ENCODE measurements around the gene SLC18A3.

The SLC18A3 gene

DNA sequence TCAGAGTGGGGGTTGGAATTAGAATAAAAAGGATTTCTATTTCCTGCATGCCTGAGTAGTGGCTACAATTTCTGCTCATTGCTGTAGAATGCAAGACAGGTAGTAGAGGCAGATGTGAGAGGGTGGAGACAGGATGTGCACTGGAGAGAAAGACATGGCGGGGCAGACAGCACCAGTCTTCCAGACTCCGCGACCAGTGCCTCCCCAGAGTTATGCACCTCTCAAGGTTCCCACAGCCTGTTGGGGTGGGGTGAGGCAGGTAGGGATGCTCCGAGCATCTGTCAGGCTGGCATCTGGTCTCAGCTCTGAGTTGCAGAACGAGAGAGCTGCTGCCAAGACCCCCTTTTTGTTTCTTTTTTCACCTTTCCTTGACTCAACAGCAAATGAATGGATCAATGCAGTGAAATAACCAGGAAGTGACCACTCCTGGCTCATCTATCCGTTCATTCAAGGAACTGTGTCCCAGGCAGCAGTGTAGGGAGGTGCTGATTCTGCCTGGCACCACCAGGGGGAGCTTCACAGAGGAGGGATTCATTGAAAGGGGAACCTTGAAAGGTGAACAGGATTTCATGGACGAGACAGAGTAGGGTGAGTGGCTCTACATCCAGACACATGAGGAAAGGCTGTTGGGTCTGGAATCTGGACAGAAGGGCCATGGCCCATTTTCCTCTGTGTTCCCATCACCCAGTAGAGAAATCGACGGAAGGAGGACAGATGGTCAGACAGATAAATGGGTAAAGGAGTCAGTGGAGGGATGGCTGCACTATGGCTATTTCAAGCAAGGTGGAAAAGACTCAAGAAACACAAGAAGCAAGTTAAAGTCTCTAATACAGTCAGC lies 17.2 kb upstream of the SLC18A3 start:
- Mint-ChIP-seq H3K27me3 (ENCODE audit: low read depth) (peaks cover 11% of the 10 kb centered on the region), H3K4me3 (no peak overlapping the region), H3K9me3 (no peaks in the 10 kb centered on the region), H3K36me3 (ENCODE audit: low read depth) (no peaks in the 10 kb centered on the region), H3K27ac (no peak overlapping the region), H3K4me1 (ENCODE audit: low read depth) (peaks cover 3% of the 10 kb centered on the region)

- H3K27me3 Mint-ChIP-seq (ENCODE audit: low read depth): peaks cover 11% of the 10 kb centered on the region
- H3K4me3 Mint-ChIP-seq: no peak overlapping the region
- H3K36me3 Mint-ChIP-seq (ENCODE audit: low read depth): no peaks in the 10 kb centered on the region
- H3K27ac Mint-ChIP-seq: no peak overlapping the region
- H3K9me3 Mint-ChIP-seq: no peaks in the 10 kb centered on the region
- peaks cover 3% of the 10 kb centered on the region for H3K4me1 Mint-ChIP-seq (ENCODE audit: low read depth)
Measured at GRCh38 chr10:49593564-49593875, 16.6 kb upstream of the SLC18A3 start.

DNA sequence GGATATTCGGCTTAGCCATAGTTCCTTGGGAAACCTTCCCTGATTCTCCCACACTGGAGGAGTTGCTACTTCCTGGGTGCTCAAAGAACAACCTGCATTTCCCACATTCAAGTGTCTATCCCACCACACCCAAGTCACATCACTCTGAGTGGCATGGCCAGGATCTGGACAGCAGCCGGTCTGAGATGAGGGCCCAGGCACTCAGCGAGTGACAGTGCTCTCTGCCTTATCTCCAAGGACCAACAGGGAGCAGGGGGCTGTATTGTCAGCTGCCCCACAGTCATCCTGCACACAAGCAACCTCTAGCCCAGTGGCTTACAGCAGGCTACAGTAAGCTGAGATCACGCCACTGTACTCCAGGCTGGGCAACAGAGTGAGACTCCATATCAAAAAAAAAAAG lies 16.1 kb upstream of the SLC18A3 start:
- H3K4me3 Mint-ChIP-seq: no peak overlapping the region
- H3K4me1 Mint-ChIP-seq (ENCODE audit: low read depth): peaks cover 3% of the 10 kb centered on the region
- no peaks in the 10 kb centered on the region for H3K36me3 Mint-ChIP-seq (ENCODE audit: low read depth)
- peaks cover 11% of the 10 kb centered on the region for H3K27me3 Mint-ChIP-seq (ENCODE audit: low read depth)
- no peak overlapping the region for H3K27ac Mint-ChIP-seq
- no peaks in the 10 kb centered on the region for H3K9me3 Mint-ChIP-seq

GRCh38 chr10:49594594-49594993 lies 15.5 kb upstream of the SLC18A3 start:
- Mint-ChIP-seq H3K27ac (no peak overlapping the region), H3K9me3 (no peaks in the 10 kb centered on the region), H3K4me3 (no peak overlapping the region), H3K36me3 (ENCODE audit: low read depth) (no peaks in the 10 kb centered on the region), H3K27me3 (ENCODE audit: low read depth) (peaks cover 11% of the 10 kb centered on the region), H3K4me1 (ENCODE audit: low read depth) (peaks cover 3% of the 10 kb centered on the region)

DNA sequence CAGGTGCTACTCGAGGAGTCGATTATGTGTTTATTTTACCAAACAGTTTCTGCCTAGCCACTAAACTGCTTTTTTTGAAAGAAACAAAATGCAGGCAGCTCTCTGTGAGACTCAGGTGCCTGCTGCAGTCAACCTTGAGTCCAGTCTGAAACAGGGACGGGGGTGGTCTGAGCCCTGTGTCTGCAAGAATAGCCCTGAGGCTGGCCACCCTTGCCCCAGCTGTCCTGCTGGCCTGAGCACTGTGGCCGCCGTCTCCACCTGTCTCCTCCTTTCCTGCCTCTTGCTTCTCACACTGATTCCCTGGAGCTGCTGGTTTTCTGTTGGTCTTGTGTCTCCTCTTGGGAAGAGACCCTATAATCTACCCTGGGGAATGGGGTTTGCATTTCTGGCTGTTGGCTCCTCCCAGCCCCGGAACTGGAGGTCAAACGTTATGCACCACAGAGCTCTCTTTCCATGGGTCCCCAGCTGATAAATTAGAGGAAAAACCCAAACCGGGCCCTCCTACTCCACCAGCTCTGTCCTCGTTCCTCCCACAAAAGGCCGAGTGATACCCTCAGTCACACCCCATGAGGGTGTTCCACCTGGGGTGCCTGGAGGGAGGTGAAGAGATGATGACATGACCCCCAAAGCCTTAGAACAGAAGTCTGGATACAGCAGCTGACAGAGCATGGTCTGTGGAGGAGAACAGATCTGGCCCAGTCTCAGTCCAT lies 15.0 kb upstream of the SLC18A3 start:
- no peak overlapping the region for H3K4me3 Mint-ChIP-seq
- no peaks in the 10 kb centered on the region for H3K36me3 Mint-ChIP-seq (ENCODE audit: low read depth)
- peaks cover 11% of the 10 kb centered on the region for H3K27me3 Mint-ChIP-seq (ENCODE audit: low read depth)
- H3K27ac Mint-ChIP-seq: no peak overlapping the region
- H3K9me3 Mint-ChIP-seq: no peaks in the 10 kb centered on the region
- H3K4me1 Mint-ChIP-seq (ENCODE audit: low read depth): peaks cover 3% of the 10 kb centered on the region

DNA sequence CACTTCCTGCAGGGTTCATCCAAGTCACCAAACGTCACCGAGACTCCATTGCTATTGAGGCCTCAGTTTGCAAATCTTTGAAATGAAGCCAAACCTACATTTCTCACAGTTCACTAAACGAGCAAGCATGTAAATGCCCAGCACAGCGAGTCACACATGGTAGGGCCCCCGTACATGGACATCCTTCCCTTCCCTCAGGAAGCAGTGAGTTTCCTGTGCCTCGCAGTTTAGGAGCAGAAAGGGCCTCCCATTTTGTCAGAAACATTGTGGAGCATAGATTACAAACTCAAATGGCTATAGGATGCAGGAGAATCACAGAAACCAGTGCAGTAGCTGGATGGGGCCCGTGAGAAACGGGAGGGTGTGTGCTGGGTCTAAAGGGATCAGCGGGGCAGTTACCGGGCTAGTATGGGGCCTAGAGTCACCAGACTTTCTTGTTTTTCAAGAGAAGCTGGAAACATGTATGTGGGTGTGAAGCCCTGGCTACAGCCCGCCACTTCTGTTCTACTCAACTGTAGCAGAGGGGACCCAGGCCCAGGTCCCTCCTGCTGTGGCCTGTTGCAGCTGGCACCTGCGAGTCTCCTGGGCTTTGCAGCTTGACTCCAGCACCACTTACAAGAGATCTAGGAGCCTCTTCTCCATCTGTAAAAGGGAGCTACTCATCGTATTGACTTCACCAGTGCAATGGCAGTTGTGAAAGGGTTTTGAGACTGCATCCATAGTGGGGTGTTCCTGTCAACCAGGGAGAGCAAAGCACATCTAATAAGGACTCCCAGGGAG lies 14.2 kb upstream of the SLC18A3 start:
- H3K9me3 Mint-ChIP-seq: no peaks in the 10 kb centered on the region
- H3K4me3 Mint-ChIP-seq: no peak overlapping the region
- H3K36me3 Mint-ChIP-seq (ENCODE audit: low read depth): no peaks in the 10 kb centered on the region
- no peak overlapping the region for H3K27ac Mint-ChIP-seq
- H3K4me1 Mint-ChIP-seq (ENCODE audit: low read depth): peaks cover 3% of the 10 kb centered on the region
- H3K27me3 Mint-ChIP-seq (ENCODE audit: low read depth): peaks cover 17% of the 10 kb centered on the region

GRCh38 chr10:49596493-49596809 lies 13.7 kb upstream of the SLC18A3 start:
- Mint-ChIP-seq H3K9me3 (no peaks in the 10 kb centered on the region), H3K4me3 (no peak overlapping the region), H3K4me1 (ENCODE audit: low read depth) (peaks cover 3% of the 10 kb centered on the region), H3K27me3 (ENCODE audit: low read depth) (peaks cover 17% of the 10 kb centered on the region), H3K36me3 (ENCODE audit: low read depth) (no peaks in the 10 kb centered on the region), H3K27ac (no peak overlapping the region)

DNA sequence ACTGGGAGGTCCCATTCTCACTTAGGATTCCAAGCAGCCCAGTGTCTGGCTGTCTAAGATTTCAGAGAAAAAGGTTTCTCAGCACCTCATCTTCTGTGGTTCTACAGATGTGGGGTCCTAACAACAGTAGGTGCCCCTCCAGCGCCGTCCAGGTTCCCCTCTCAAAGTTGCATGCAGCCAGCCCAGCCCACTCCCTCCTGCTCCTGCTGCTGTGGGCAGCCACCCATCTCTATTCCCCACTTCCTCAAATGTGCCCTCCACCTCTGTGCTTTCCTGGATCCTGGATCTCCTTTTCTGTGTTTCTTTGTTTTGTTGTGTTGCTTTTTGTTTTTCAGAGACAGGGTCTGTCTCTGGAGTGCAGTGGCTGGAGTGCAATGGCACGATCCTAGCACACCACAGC lies 13.3 kb upstream of the SLC18A3 start:
- Mint-ChIP-seq H3K36me3 (ENCODE audit: low read depth) (no peaks in the 10 kb centered on the region), H3K4me1 (ENCODE audit: low read depth) (peaks cover 3% of the 10 kb centered on the region), H3K27me3 (ENCODE audit: low read depth) (peaks cover 13% of the 10 kb centered on the region), H3K4me3 (no peak overlapping the region), H3K9me3 (no peaks in the 10 kb centered on the region), H3K27ac (no peak overlapping the region)

DNA sequence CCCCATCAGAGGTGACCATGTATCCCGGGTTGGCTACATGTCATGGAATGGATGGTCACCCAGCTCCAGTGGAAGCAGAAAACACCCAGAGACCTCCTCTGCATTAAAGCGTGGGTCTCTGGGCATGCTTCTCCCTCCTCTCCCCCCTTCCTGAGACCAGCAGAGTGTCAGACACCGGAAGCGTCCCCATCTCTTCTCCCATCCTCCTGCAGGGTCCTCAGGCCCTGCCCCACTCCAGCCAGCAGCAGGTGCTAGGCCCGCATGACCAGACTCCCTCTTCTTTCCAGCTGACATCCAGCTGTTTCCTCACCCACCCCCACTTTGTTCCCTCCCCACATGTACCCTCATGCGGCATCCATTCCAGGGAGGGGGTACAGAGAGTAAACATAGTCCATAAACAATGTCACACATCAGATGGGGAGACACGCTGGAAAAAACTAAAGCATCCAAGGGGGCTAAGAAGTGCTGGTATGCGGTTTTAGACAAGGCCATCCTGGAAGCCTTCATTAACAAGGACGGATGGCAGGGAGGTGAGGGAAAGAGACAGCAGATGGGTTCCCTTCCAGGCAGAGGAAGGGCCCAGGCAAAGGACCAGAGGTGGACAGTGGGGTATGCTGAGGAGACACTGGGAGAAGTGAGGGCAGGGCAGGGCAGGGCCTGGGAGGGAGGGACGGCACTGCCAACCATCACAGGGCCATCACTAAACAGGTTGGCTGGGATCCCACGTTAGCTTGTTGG lies 12.5 kb upstream of the SLC18A3 start:
- Mint-ChIP-seq H3K4me3 (no peak overlapping the region), H3K4me1 (ENCODE audit: low read depth) (peaks cover 3% of the 10 kb centered on the region), H3K27me3 (ENCODE audit: low read depth) (peaks cover 13% of the 10 kb centered on the region), H3K27ac (no peak overlapping the region), H3K36me3 (ENCODE audit: low read depth) (no peaks in the 10 kb centered on the region), H3K9me3 (no peaks in the 10 kb centered on the region)

- H3K9me3 Mint-ChIP-seq: no peaks in the 10 kb centered on the region
- H3K27me3 Mint-ChIP-seq (ENCODE audit: low read depth): peaks cover 13% of the 10 kb centered on the region
- no peak overlapping the region for H3K4me3 Mint-ChIP-seq
- no peak overlapping the region for H3K27ac Mint-ChIP-seq
- no peaks in the 10 kb centered on the region for H3K4me1 Mint-ChIP-seq (ENCODE audit: low read depth)
- no peaks in the 10 kb centered on the region for H3K36me3 Mint-ChIP-seq (ENCODE audit: low read depth)
Measured at GRCh38 chr10:49598164-49598856, 11.8 kb upstream of the SLC18A3 start.

DNA sequence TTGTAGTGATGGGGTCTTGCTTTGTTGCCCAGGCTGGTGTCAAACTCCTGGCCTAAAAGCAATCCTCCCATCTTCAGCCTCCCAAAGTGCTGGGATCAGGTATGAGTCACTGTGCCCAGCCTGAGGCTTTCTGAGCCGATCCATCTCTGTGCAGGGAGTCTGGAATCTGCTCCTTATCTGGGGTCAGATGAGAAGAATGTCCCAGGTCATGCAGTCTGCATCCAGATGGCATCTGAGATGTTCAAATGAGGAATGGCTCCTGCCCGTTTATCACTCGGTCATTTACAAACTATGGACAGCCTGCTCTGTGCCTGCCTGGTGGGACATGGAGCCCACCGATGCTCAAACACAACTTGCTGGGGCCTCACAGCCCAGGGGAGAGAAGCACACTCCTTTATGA lies 11.1 kb upstream of the SLC18A3 start:
- Mint-ChIP-seq H3K36me3 (ENCODE audit: low read depth) (no peaks in the 10 kb centered on the region), H3K27ac (no peak overlapping the region), H3K9me3 (no peaks in the 10 kb centered on the region), H3K4me3 (no peak overlapping the region), H3K4me1 (ENCODE audit: low read depth) (no peaks in the 10 kb centered on the region), H3K27me3 (ENCODE audit: low read depth) (peaks cover 13% of the 10 kb centered on the region)

DNA sequence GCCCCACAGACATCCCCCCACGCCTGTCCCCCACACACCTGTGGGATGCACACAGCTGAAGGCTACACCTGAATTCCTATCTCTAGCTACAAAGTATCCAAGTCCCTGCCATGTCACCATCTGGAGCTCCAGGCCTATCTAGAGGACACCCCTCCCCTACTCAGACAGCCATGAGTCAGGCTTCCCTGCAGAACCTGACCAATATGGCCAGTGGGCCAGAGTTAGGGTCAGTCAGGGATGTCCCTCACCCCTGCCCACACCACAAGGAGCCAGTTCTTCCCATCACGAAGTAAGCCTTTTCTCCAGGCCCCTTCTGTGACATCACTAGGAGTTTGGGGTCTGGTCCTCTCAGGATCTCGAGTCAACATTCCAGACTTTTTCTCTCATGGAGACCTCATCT lies 10.6 kb upstream of the SLC18A3 start:
- no peaks in the 10 kb centered on the region for H3K36me3 Mint-ChIP-seq (ENCODE audit: low read depth)
- no peaks in the 10 kb centered on the region for H3K9me3 Mint-ChIP-seq
- H3K4me1 Mint-ChIP-seq (ENCODE audit: low read depth): no peaks in the 10 kb centered on the region
- H3K27ac Mint-ChIP-seq: no peak overlapping the region
- no peak overlapping the region for H3K4me3 Mint-ChIP-seq
- peaks cover 12% of the 10 kb centered on the region for H3K27me3 Mint-ChIP-seq (ENCODE audit: low read depth)

- no peak overlapping the region for H3K27ac Mint-ChIP-seq
- no peaks in the 10 kb centered on the region for H3K4me1 Mint-ChIP-seq (ENCODE audit: low read depth)
- H3K27me3 Mint-ChIP-seq (ENCODE audit: low read depth): peaks cover 14% of the 10 kb centered on the region
- no peak overlapping the region for H3K4me3 Mint-ChIP-seq
- no peaks in the 10 kb centered on the region for H3K36me3 Mint-ChIP-seq (ENCODE audit: low read depth)
- H3K9me3 Mint-ChIP-seq: no peaks in the 10 kb centered on the region
Measured at GRCh38 chr10:49600046-49600445, 10.1 kb upstream of the SLC18A3 start.

DNA sequence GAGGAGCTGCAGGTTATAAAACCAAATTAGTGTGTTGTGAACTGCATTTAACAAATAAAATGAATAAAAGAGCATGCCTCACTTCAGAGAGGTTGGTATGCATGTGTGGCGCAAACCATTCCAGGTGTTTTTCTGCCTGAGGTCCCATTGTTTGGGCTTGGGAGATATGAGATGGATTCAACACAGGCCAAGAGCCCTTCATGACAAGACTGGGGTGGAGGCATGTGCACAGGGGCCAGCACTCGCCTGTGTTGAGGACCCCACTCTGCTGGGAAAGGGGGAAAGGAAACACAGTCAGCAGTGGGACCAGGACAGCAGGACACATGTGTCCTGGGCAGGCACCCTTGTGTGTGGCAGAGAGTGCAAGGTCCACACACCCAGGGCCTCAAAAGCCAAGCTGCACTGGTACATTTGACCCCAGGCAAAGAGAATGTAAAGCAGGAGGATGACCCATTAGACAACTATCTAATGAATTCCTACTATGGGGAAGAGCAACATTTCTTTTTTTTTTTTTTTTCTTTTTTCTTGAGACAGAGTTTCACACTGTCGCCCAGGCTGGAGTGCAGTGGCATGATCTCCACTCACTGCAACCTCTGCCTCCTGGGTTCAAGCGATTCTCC lies 9.2 kb upstream of the SLC18A3 start:
- no peaks in the 10 kb centered on the region for H3K9me3 Mint-ChIP-seq
- no peaks in the 10 kb centered on the region for H3K36me3 Mint-ChIP-seq (ENCODE audit: low read depth)
- H3K4me1 Mint-ChIP-seq (ENCODE audit: low read depth): no peaks in the 10 kb centered on the region
- no peak overlapping the region for H3K27ac Mint-ChIP-seq
- H3K4me3 Mint-ChIP-seq: no peak overlapping the region
- peaks cover 18% of the 10 kb centered on the region for H3K27me3 Mint-ChIP-seq (ENCODE audit: low read depth)

All from T-helper 1 cell treated with Interleukin-12 subunit alpha and Interleukin-12 subunit beta and Interleukin-4 antibody, amounts not matched to agents 30 μg/mL and 1 μg/mL, for 36 hours (primary cell).